Suprapubic skin (tissue), 4 donors: ENCODE results near the gene DCUN1D5.
A peak's percentile ranks its signal among the peaks of the same experiment; 100 is the strongest.

Source experiments
- CTCF ChIP-seq, 2 donors: fragments of 200-600 bp in 1 of 2; fragments of 450-650 bp in 1 of 2; sonication (generic) in 1 of 2; IDR thresholded peaks; one replicate each; pipeline ENCODE4 v1.5.1; 2016 to 2019; ENCODE audit warnings: antibody characterized with exemption in 2 of 2, mild to moderate bottlenecking in 1 of 2, moderate library complexity in 1 of 2
- EP300 ChIP-seq: sonication (generic); formaldehyde crosslinking; IDR thresholded peaks from one replicate; pipeline ENCODE4 v1.6.1; 2017; ENCODE audit warnings: antibody characterized with exemption
- POLR2AphosphoS5 ChIP-seq, 3 donors: sonication (generic); formaldehyde crosslinking; IDR thresholded peaks; one replicate each; pipeline ENCODE4 v1.6.1; 2017; ENCODE audit warnings: antibody characterized with exemption in 3 of 3

GRCh38 chr11:103091801-103092524 is at the start of gene DCUN1D5:
- TF ChIP-seq EP300 (no peak), POLR2AphosphoS5 (IDR thresholded peaks at IDR 0.05) (peak in 2 of 3 donors; percentile 69 to 79), CTCF (IDR thresholded peaks at IDR 0.05) (no peak)
